Mesenchymal stem cell (in vitro differentiated cells and primary cell): ENCODE measurements around the gene STX19. TPM values are rescaled to one million over a fixed set of nuclear protein-coding genes. Genes with fewer than 3 reads are reported as not detected.

Source experiments
- DNase-seq: peaks from one replicate; pipeline ENCODE4 v3.0.0-alpha.2; 2013
- H2AFZ ChIP-seq: one replicate; pipeline ENCODE4 v1.6.1; 2013; ENCODE audit warnings: low read depth, mild to moderate bottlenecking, control low read depth, inconsistent platforms, low read length, moderate library complexity
- H2AK5ac ChIP-seq: 2 replicates; pipeline ENCODE4 v1.6.1; 2013; ENCODE audit warnings: low read length, moderate library complexity, mild to moderate bottlenecking, inconsistent platforms; ENCODE audit not compliant: severe bottlenecking
- H2BK120ac ChIP-seq: one replicate; pipeline ENCODE4 v1.6.1; 2013; ENCODE audit warnings: low read depth, mild to moderate bottlenecking, inconsistent platforms, low read length, moderate library complexity
- H2BK12ac ChIP-seq, 2 experiments: one replicate each; pipeline ENCODE4 v1.6.1; 2013; ENCODE audit warnings: inconsistent platforms in 2 of 2, low read length in 2 of 2, mild to moderate bottlenecking in 2 of 2, moderate library complexity in 2 of 2, control low read depth in 1 of 2
- H2BK15ac ChIP-seq: one replicate; pipeline ENCODE4 v1.6.1; 2013; ENCODE audit warnings: mild to moderate bottlenecking, low read depth, inconsistent platforms; ENCODE audit not compliant: poor library complexity, severe bottlenecking
- H2BK5ac ChIP-seq: 2 replicates; pipeline ENCODE4 v1.6.1; 2013; ENCODE audit warnings: low read depth, mild to moderate bottlenecking, low read length, control low read depth, inconsistent platforms; ENCODE audit not compliant: poor library complexity, severe bottlenecking
- H3K14ac ChIP-seq, 2 experiments: one replicate each; pipeline ENCODE4 v1.6.1; 2013; ENCODE audit warnings: inconsistent platforms in 2 of 2, low read length in 2 of 2, control low read depth in 1 of 2, mild to moderate bottlenecking in 1 of 2, moderate library complexity in 1 of 2
- H3K18ac ChIP-seq, 2 experiments: one replicate each; pipeline ENCODE4 v1.6.1; 2013; ENCODE audit warnings: inconsistent platforms in 2 of 2, low read length in 2 of 2, control low read depth in 1 of 2, low read depth in 1 of 2, mild to moderate bottlenecking in 1 of 2
- H3K23ac ChIP-seq, 2 experiments: one replicate each; pipeline ENCODE4 v1.6.1; 2013; ENCODE audit warnings: inconsistent platforms in 2 of 2, low read length in 2 of 2, mild to moderate bottlenecking in 2 of 2, moderate library complexity in 2 of 2, control low read depth in 1 of 2
- H3K27ac ChIP-seq: 2 replicates; pipeline ENCODE4 v1.5.1; 2013; ENCODE audit warnings: mild to moderate bottlenecking, moderate library complexity, low read length, control low read depth, inconsistent platforms; ENCODE audit not compliant: poor library complexity, severe bottlenecking
- H3K27me3 ChIP-seq, 2 experiments: 2 replicates each; pipeline versions ENCODE4 v1.6.1 to v1.7.0; 2013; ENCODE audit warnings: low read length in 2 of 2, mild to moderate bottlenecking in 2 of 2, moderate library complexity in 2 of 2, control low read depth in 1 of 2, inconsistent platforms in 1 of 2; ENCODE audit not compliant: control insufficient read depth in 1 of 2, insufficient read depth in 1 of 2
- H3K36me3 ChIP-seq, 2 experiments: 2 replicates each; pipeline versions ENCODE4 v1.6.1 to v1.7.0; 2013; ENCODE audit warnings: low read length in 2 of 2, control low read depth in 1 of 2, inconsistent platforms in 1 of 2, low read depth in 1 of 2, mild to moderate bottlenecking in 1 of 2; ENCODE audit not compliant: insufficient read depth in 2 of 2, control insufficient read depth in 1 of 2
- H3K4ac ChIP-seq, 2 experiments: one replicate each; pipeline ENCODE4 v1.6.1; 2013; ENCODE audit warnings: inconsistent platforms in 2 of 2, low read length in 2 of 2, mild to moderate bottlenecking in 2 of 2, moderate library complexity in 2 of 2, control low read depth in 1 of 2, low read depth in 1 of 2
- H3K4me1 ChIP-seq: 2 replicates; pipeline ENCODE4 v1.6.1; 2013; ENCODE audit warnings: low read depth, low read length, control low read depth; ENCODE audit not compliant: control insufficient read depth, insufficient read depth
- H3K4me2 ChIP-seq: 2 replicates; pipeline ENCODE4 v1.6.1; 2013; ENCODE audit warnings: low read length, mild to moderate bottlenecking, inconsistent platforms; ENCODE audit not compliant: poor library complexity, severe bottlenecking
- H3K4me3 ChIP-seq, 2 experiments: 2 replicates each; pipeline versions ENCODE4 v1.5.1 to v1.7.0; 2013; ENCODE audit warnings: low read length in 2 of 2, mild to moderate bottlenecking in 2 of 2, control low read depth in 1 of 2, low read depth in 1 of 2; ENCODE audit not compliant: insufficient read depth in 1 of 2
- H3K79me1 ChIP-seq: replicated peaks from 2 replicates; pipeline ENCODE4 v1.6.1; 2013; ENCODE audit warnings: mild to moderate bottlenecking, control low read depth, low read length, inconsistent platforms; ENCODE audit not compliant: poor library complexity, severe bottlenecking
- H3K9ac ChIP-seq: 2 replicates; pipeline ENCODE4 v1.7.0; 2013; ENCODE audit warnings: mild to moderate bottlenecking, low read length, moderate library complexity
- H3K9me3 ChIP-seq: 2 replicates; pipeline ENCODE4 v1.7.0; 2013; ENCODE audit warnings: mild to moderate bottlenecking, low read length; ENCODE audit not compliant: control insufficient read depth
- H4K8ac ChIP-seq: one replicate; pipeline ENCODE4 v1.6.1; 2013; ENCODE audit warnings: inconsistent platforms, mild to moderate bottlenecking, low read length, moderate library complexity
- H4K91ac ChIP-seq: one replicate; pipeline ENCODE4 v1.6.1; 2013; ENCODE audit warnings: mild to moderate bottlenecking, low read length, inconsistent platforms
- WGBS: methylation state at CpG from one replicate; pipeline ENCODE4 v1.1.7; 2013; ENCODE audit warnings: mixed read lengths; 5-methylcytosine and 5-hydroxymethylcytosine counted together
- polyA plus RNA-seq, 2 experiments: library from polyadenylated mRNA; stranded (reverse); fragments of 200-250 nt; gene quantifications; one replicate each; pipeline ENCODE4 v1.2.3, GENCODE V29; 2013

STX19 gene
- polyA plus RNA-seq (2013, experiment 1 of 2), result not detected
- not detected for polyA plus RNA-seq (2013, experiment 2 of 2)

GRCh38 chr3:94028093-94028837 lies at the start of gene STX19:
Gene STX19, minus strand, starts transcription at chr3:94028597. Its CDS starts 13,328 bp downstream, at chr3:94015269.
- no peak within 1 kb of the TSS for H4K8ac ChIP-seq
- H3K14ac ChIP-seq, result no peak within 1 kb of the TSS
- H3K4me2 ChIP-seq, result no peak within 1 kb of the TSS
- no peak within 1 kb of the TSS for H2AFZ ChIP-seq
- no peak within 1 kb of the TSS for H3K27ac ChIP-seq
- H4K91ac ChIP-seq, result no peak within 1 kb of the TSS
- no peak within 1 kb of the TSS for H2BK15ac ChIP-seq
- H2BK5ac ChIP-seq, result no peak within 1 kb of the TSS
- H3K27me3 ChIP-seq, result no peaks in the 10 kb centered on the region
- no peaks in the 10 kb centered on the region for H3K4me1 ChIP-seq
- no peak within 1 kb of the TSS for H2BK120ac ChIP-seq
- no peak within 1 kb of the TSS for H3K23ac ChIP-seq
- no peak within 1 kb of the TSS for H3K4ac ChIP-seq
- DNase-seq, result no peak
- no peak within 1 kb of the TSS for H3K9ac ChIP-seq
- no peaks in the 10 kb centered on the region for H3K36me3 ChIP-seq
- WGBS, result 98% methylated on average over 5 of the region's 8 CpGs
- H3K4me3 ChIP-seq, result no peak within 1 kb of the TSS
- H3K18ac ChIP-seq, result no peak within 1 kb of the TSS
- H3K9me3 ChIP-seq, result no peaks in the 10 kb centered on the region
- H3K79me1 ChIP-seq, result no peaks in the 10 kb centered on the region
- no peak within 1 kb of the TSS for H2BK12ac ChIP-seq
- no peak within 1 kb of the TSS for H2AK5ac ChIP-seq

GRCh38 chr3:94076055-94076454 lies 47.7 kb upstream of the STX19 start:
- Histone ChIP-seq H3K4ac (no peak overlapping the region), H3K36me3 (peaks cover 4 to 14% of the 10 kb centered on the region in 2 experiments), H3K27ac (no peak overlapping the region), H2BK12ac (no peak overlapping the region), H3K27me3 (no peaks in the 10 kb centered on the region), H4K91ac (no peak overlapping the region), H4K8ac (no peak overlapping the region), H2AK5ac (no peak overlapping the region), H3K23ac (no peak overlapping the region), H2BK5ac (no peak overlapping the region), H3K4me1 (no peaks in the 10 kb centered on the region), H3K9ac (no peak overlapping the region), H3K14ac (no peak overlapping the region), H2BK120ac (no peak overlapping the region), H3K18ac (no peak overlapping the region), H2AFZ (no peak overlapping the region), H2BK15ac (no peak overlapping the region), H3K4me2 (no peak overlapping the region), H3K4me3 (no peak overlapping the region), H3K79me1 (peaks cover 20% of the 10 kb centered on the region), H3K9me3 (no peaks in the 10 kb centered on the region)
- no peak for DNase-seq
- WGBS, result 100% methylated on average over 2 of the region's 3 CpGs

- Histone ChIP-seq H2BK12ac (no peak overlapping the region), H2BK15ac (no peak overlapping the region), H2BK5ac (no peak overlapping the region), H3K9me3 (no peaks in the 10 kb centered on the region), H4K91ac (no peak overlapping the region), H3K36me3 (peaks cover 4 to 19% of the 10 kb centered on the region in 2 experiments), H3K27me3 (no peaks in the 10 kb centered on the region), H4K8ac (no peak overlapping the region), H3K4me1 (no peaks in the 10 kb centered on the region), H3K18ac (no peak overlapping the region), H3K4me2 (no peak overlapping the region), H3K9ac (no peak overlapping the region), H3K14ac (no peak overlapping the region), H3K23ac (no peak overlapping the region), H3K27ac (no peak overlapping the region), H3K4me3 (no peak overlapping the region), H3K4ac (peak overlapping the region in 1 of 2 experiments; percentile 19), H2AK5ac (no peak overlapping the region), H3K79me1 (peaks cover 19% of the 10 kb centered on the region), H2AFZ (no peak overlapping the region), H2BK120ac (no peak overlapping the region)
- WGBS, result 93% methylated on average over 3 of the region's 4 CpGs
- no peak for DNase-seq
These were observed 43.4 kb upstream of the STX19 start for GRCh38 chr3:94071713-94072284.

GRCh38 chr3:94070341-94070911 lies 42.0 kb upstream of the STX19 start:
- Histone ChIP-seq H2AFZ (no peak overlapping the region), H3K27ac (no peak overlapping the region), H3K4me2 (no peak overlapping the region), H2BK120ac (no peak overlapping the region), H3K27me3 (no peaks in the 10 kb centered on the region), H4K8ac (no peak overlapping the region), H2BK5ac (no peak overlapping the region), H3K4me1 (no peaks in the 10 kb centered on the region), H2AK5ac (no peak overlapping the region), H4K91ac (no peak overlapping the region), H3K18ac (no peak overlapping the region), H3K4me3 (no peak overlapping the region), H3K23ac (no peak overlapping the region), H3K36me3 (peaks cover 4 to 17% of the 10 kb centered on the region in 2 experiments), H2BK12ac (no peak overlapping the region), H3K9me3 (no peaks in the 10 kb centered on the region), H3K14ac (no peak overlapping the region), H3K9ac (no peak overlapping the region), H3K79me1 (peaks cover 17% of the 10 kb centered on the region), H2BK15ac (no peak overlapping the region), H3K4ac (no peak overlapping the region)
- over 99% methylated on average over 6 of the region's 6 CpGs for WGBS
- no peak for DNase-seq
